Measurements from ENCODE around the gene B3GALNT1.
A peak's percentile ranks its signal among the peaks of the same experiment; 100 is the strongest.
"Not testable (repeated sequence)": the region's sequence is repeated elsewhere in the genome, so short reads cannot be mapped to it uniquely, and the experiment has no call there.

Gene B3GALNT1

DNA sequence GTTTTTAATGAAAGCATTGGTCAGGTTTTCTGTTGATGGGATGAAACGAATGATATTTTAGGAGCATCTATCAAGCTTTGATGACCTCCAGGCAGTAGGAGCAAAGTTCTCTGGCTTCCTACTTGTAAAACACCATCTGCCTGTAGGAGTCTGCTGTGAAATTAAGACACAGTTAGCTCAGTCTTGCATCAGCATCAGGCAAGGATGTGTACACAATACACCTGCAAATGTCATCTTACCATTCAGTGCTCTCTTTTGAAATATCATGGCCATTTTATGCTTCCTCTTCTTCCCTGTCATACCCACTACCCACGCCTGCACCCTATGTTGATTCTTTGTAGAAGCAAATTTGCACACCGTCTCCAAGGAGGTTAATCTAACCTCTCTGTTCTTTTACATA is 38.2 kb downstream of the B3GALNT1 start:
- H4K20me1 ChIP-seq, result no peaks in the 10 kb centered on the region
- peak overlapping the region; percentile 37; the same call in 1 of the 2 replicates for H3K4me2 ChIP-seq
- no peak for TF ChIP-seq Cebpa-rat (IDR thresholded peaks at IDR 0.05)
- H3K9me3 ChIP-seq, result no peaks in the 10 kb centered on the region
- H3K36me3 ChIP-seq, result peaks cover 29% of the 10 kb centered on the region
- no peak overlapping the region for H3K9ac ChIP-seq
- H3K27ac ChIP-seq, result no peak overlapping the region
- H3K27me3 ChIP-seq, result no peaks in the 10 kb centered on the region
- peaks cover 28% of the 10 kb centered on the region for H3K4me1 ChIP-seq
- H3K4me3 ChIP-seq, result no peak overlapping the region

- peaks cover 23% of the 10 kb centered on the region for H3K36me3 ChIP-seq
- H3K27ac ChIP-seq, result no peak overlapping the region
- H4K20me1 ChIP-seq, result no peaks in the 10 kb centered on the region
- no peaks in the 10 kb centered on the region for H3K27me3 ChIP-seq
- H3K4me1 ChIP-seq, result peaks cover 15% of the 10 kb centered on the region
- no peak overlapping the region for H3K4me3 ChIP-seq
- TF ChIP-seq Cebpa-rat (IDR thresholded peaks at IDR 0.05), result no peak
- no peak overlapping the region for H3K4me2 ChIP-seq
- no peak overlapping the region for H3K9ac ChIP-seq
- H3K9me3 ChIP-seq, result no peaks in the 10 kb centered on the region
Measured at GRCh38 chr3:161064413-161064812, 40.7 kb downstream of the B3GALNT1 start.

DNA sequence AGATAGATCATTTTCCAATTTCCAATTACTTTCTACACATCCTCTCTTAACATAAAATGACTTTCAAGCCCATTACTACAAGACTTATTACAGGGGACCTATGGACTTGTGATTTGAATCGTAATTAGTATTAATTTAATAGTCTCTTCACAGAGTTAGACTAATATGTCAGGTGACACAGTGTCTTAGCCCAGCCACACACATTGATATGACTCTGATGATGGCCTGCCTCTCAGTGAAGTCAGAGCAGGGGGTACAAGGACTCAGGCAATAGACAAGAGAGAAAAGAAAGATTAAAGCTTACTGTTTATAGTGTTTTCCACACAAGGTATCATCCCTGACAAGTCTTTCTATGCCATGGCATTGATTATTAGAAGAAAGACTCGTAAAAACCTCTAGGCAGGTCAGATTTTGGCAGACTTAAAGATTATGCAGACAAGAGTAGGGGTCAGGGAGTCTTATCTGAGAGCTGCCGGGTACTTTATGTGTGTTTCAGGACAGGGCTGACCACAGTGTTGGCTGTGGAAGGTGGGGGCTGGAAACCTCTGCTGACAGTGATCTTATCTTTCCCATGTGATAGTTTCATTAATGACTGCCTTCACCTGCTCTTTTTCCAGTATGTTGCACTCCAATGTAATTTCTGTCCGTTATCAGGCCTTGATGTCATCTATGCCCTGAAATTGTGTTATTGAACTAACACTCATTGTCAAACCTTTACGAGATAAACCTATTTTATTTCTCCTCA is 50.1 kb downstream of the B3GALNT1 start:
- H3K4me3 ChIP-seq, result no peak overlapping the region
- no peaks in the 10 kb centered on the region for H3K36me3 ChIP-seq
- H3K9me3 ChIP-seq, result no peaks in the 10 kb centered on the region
- H4K20me1 ChIP-seq, result no peaks in the 10 kb centered on the region
- no peaks in the 10 kb centered on the region for H3K4me1 ChIP-seq
- no peak for TF ChIP-seq Cebpa-rat (IDR thresholded peaks at IDR 0.05)
- H3K27ac ChIP-seq, result no peak overlapping the region
- H3K27me3 ChIP-seq, result no peaks in the 10 kb centered on the region
- H3K4me2 ChIP-seq, result no peak overlapping the region
- no peak overlapping the region for H3K9ac ChIP-seq

DNA sequence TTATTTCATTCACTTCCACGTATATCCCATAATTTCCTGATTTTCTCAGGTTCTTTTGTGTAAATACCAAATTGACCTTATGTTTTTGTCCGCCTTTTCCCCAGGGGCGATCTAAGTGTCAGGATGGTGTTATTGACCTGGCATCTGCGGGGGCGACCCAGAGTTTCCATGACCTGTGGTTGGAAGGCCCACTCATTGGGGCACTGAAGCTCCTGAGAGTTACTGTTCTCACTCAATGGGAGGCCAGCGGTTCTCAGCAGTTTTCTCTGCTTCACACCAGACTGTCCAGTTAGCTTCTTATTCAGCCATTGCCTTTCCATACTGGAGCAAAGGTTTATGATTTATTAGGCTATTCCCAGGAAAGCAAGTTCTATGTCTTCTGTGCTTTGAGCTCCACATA is 53.3 kb downstream of the B3GALNT1 start:
- Histone ChIP-seq H3K4me1 (no peaks in the 10 kb centered on the region), H3K9me3 (no peaks in the 10 kb centered on the region), H3K9ac (no peak overlapping the region), H3K4me3 (no peak overlapping the region), H4K20me1 (no peaks in the 10 kb centered on the region), H3K4me2 (no peak overlapping the region), H3K27me3 (no peaks in the 10 kb centered on the region), H3K27ac (no peak overlapping the region), H3K36me3 (no peaks in the 10 kb centered on the region)
- TF ChIP-seq Cebpa-rat (IDR thresholded peaks at IDR 0.05), result no peak

GRCh38 chr3:161050935-161051334 is 54.2 kb downstream of the B3GALNT1 start:
- no peak overlapping the region for H3K9ac ChIP-seq
- H3K4me1 ChIP-seq, result no peaks in the 10 kb centered on the region
- H3K36me3 ChIP-seq, result no peaks in the 10 kb centered on the region
- H4K20me1 ChIP-seq, result no peaks in the 10 kb centered on the region
- no peak overlapping the region for H3K4me3 ChIP-seq
- H3K27me3 ChIP-seq, result no peaks in the 10 kb centered on the region
- no peaks in the 10 kb centered on the region for H3K9me3 ChIP-seq
- no peak for TF ChIP-seq Cebpa-rat (IDR thresholded peaks at IDR 0.05)
- no peak overlapping the region for H3K4me2 ChIP-seq
- no peak overlapping the region for H3K27ac ChIP-seq

DNA sequence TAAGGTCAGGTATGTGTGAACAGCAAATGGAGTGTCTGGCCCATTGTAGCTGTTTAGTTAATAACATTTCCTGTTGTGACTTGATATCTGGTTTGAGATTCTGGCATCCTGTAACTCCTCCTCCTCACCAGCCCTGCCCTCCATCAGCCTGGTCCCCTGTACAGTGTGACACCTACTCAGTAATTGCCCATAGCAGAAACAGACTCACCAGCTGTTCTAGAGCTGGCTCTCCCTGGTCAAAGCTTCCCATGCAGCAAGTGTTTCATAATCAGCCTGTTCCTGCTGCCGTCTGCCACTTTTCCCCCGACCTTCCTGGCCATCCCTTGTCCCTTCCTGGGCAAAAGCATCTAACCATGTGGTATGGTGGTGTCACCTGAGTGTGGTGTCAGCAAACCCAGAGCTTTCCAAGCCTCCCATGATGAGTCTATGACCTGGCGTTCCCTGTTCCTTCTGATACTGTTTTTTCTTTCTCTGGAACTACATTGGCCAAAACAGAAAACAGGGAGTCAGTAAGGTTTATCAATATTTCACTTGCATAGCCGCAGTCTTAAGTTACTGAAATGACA is 55.4 kb downstream of the B3GALNT1 start:
- no peaks in the 10 kb centered on the region for H4K20me1 ChIP-seq
- H3K4me2 ChIP-seq, result no peak overlapping the region
- H3K4me3 ChIP-seq, result no peak overlapping the region
- no peaks in the 10 kb centered on the region for H3K36me3 ChIP-seq
- no peaks in the 10 kb centered on the region for H3K27me3 ChIP-seq
- no peaks in the 10 kb centered on the region for H3K4me1 ChIP-seq
- no peak for TF ChIP-seq Cebpa-rat (IDR thresholded peaks at IDR 0.05)
- H3K9ac ChIP-seq, result no peak overlapping the region
- H3K9me3 ChIP-seq, result no peaks in the 10 kb centered on the region
- no peak overlapping the region for H3K27ac ChIP-seq

DNA sequence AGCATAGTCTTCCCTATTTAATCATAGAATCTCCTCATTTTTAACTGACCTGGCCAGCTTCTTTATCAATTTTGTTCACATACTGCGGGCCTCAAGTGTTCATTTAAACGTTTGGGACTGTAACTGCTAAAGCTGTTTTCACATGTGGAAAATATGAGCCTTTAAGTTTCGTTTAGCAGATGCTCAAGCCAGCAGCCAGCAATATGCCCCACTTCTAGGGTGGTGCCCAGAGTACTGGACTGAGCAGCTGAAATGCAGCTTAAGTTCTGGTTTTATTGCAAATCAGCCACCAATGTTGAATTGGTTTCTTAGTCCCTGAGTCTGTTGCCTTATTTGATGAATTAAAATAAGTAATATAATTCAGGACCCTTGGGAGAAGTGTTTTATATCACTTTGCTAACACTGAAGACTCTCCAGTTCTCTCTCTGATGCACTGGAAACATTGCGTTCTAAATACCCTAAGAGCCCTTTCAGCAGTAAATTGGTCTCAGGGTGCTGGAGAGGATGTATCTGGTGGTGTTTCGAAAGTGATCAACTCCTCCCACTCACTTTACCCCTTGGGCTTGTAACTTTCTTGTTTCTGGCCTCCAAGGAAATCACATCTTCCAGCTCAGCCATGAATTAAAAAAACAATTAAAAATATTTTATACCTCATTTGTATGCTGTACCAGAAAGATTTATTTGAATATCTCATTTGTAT is 61.7 kb downstream of the B3GALNT1 start:
- H3K4me3 ChIP-seq, result no peak overlapping the region
- no peak for TF ChIP-seq Cebpa-rat (IDR thresholded peaks at IDR 0.05)
- H3K27ac ChIP-seq, result no peak overlapping the region
- H4K20me1 ChIP-seq, result no peaks in the 10 kb centered on the region
- H3K4me1 ChIP-seq, result no peaks in the 10 kb centered on the region
- no peaks in the 10 kb centered on the region for H3K27me3 ChIP-seq
- no peak overlapping the region for H3K4me2 ChIP-seq
- no peaks in the 10 kb centered on the region for H3K36me3 ChIP-seq
- H3K9ac ChIP-seq, result no peak overlapping the region
- H3K9me3 ChIP-seq, result no peaks in the 10 kb centered on the region

DNA sequence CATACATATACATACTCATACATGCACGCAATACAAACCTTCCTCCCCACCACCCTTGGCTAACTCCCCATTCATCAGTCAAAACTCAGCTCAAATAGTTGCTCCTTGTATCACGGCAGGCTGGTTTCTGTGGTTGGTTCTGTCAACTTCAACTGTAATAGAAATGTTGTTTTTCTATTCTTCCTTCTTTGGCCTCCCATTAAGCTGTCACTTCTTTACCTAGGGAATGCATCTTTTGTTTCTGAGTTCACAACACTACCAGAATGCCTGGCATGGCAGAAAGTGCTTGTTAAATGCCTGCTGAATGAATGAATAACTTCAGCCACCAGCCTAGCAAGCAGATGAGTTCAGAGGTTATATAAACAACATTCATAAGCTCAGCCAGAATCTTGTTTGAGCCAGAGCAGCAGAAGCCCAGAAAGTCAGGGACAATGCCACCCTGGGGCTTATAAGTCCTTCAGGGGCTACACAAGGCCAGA is 63.1 kb downstream of the B3GALNT1 start:
- no peak overlapping the region for H3K4me2 ChIP-seq
- H4K20me1 ChIP-seq, result no peaks in the 10 kb centered on the region
- no peak for TF ChIP-seq Cebpa-rat (IDR thresholded peaks at IDR 0.05)

DNA sequence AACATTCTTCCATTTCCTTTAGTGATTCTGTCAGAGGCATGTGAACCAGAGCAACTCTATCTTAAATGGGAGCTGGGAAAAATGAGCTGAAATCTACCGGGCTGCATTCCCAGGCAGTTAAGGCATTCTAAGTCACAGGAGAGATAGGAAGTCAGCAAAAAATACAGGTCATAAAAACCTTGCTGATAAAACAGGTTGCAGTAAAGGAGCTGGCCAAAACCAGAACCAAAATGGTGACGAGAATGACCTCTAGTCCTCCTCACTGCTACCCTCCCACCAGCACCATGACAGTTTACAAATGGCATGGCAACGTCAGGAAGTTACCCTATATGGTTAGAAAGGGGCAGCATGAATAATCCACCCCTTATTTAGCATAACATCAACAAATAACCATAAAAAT is 66.4 kb downstream of the B3GALNT1 start:
- TF ChIP-seq Cebpa-rat (IDR thresholded peaks at IDR 0.05), result no peak
- no peaks in the 10 kb centered on the region for H4K20me1 ChIP-seq
- H3K4me1 ChIP-seq, result peaks cover 10% of the 10 kb centered on the region
- H3K4me3 ChIP-seq, result no peak overlapping the region
- no peaks in the 10 kb centered on the region for H3K27me3 ChIP-seq
- H3K9me3 ChIP-seq, result no peaks in the 10 kb centered on the region
- no peak overlapping the region for H3K9ac ChIP-seq
- H3K27ac ChIP-seq, result no peak overlapping the region
- H3K36me3 ChIP-seq, result no peaks in the 10 kb centered on the region
- H3K4me2 ChIP-seq, result no peak overlapping the region

More for the DNA sequence above, 63.1 kb downstream of the B3GALNT1 start:
- H3K9ac ChIP-seq, result no peak overlapping the region
- H3K9me3 ChIP-seq, result no peaks in the 10 kb centered on the region
- H3K4me3 ChIP-seq, result no peak overlapping the region
- H3K4me1 ChIP-seq, result no peaks in the 10 kb centered on the region
- no peaks in the 10 kb centered on the region for H3K36me3 ChIP-seq
- H3K27ac ChIP-seq, result no peak overlapping the region
- H3K27me3 ChIP-seq, result no peaks in the 10 kb centered on the region

DNA sequence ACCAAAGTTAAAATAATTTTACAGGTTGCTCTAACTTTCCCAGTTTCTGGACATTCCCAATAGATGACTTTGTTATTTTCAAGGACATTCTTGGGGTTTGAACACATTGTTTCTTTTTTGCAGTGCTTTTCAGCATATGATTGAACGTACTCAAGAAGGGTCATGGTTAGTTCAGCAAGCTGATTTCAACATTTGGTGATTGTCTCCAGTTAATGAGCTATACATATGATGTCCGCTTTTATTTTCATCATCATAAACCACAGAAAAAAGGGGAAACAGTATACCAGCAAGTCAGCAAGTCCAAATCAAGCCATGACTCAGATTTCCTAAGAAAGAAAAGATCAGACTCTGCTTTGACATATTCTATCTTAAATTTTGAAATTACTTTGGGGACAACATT is 69.4 kb downstream of the B3GALNT1 start:
- Histone ChIP-seq H4K20me1 (no peaks in the 10 kb centered on the region), H3K4me2 (no peak overlapping the region), H3K27ac (no peak overlapping the region), H3K36me3 (0 out of 2 replicates have a peak, but pooled peaks cover 14% of the 10 kb centered on the region), H3K9ac (no peak overlapping the region), H3K9me3 (peaks cover 9% of the 10 kb centered on the region), H3K4me1 (peaks cover 10% of the 10 kb centered on the region), H3K27me3 (no peaks in the 10 kb centered on the region), H3K4me3 (no peak overlapping the region)
- TF ChIP-seq Cebpa-rat (IDR thresholded peaks at IDR 0.05), result no peak

- H3K4me3 ChIP-seq, H3K4me1 ChIP-seq, H3K27me3 ChIP-seq, H4K20me1 ChIP-seq, H3K9me3 ChIP-seq, H3K9ac ChIP-seq, H3K27ac ChIP-seq: not testable (repeated sequence)
- H3K4me2 ChIP-seq, result peak overlapping the region; percentile 14; the same call in 1 of the 2 replicates
- 0 out of 2 replicates have a peak, but pooled peaks cover 14% of the 10 kb centered on the region for H3K36me3 ChIP-seq
Measured at GRCh38 chr3:161034913-161035550, 70.1 kb downstream of the B3GALNT1 start.
